ENCODE data around the gene MKI67. TPM values are rescaled to one million over a fixed set of nuclear protein-coding genes. Genes with fewer than 3 reads are reported as not detected.

MKI67 gene
- total RNA-seq, 2 donors from 2014 or later = 74.8 to 90.5 TPM

GRCh38 chr10:128115356-128115755 is 10.9 kb downstream of the MKI67 start:
- 97 to 100% methylated on average over 6 to 8 of the region's 8 CpGs for whole genome bisulfite sequencing, 2 experiments (ENCODE audit: insufficient coverage in 1 of 2, insufficient read length in 1 of 2)
- Histone ChIP-seq H3K9ac (ENCODE audit: extremely low read depth, low read length, poor library complexity, severe bottlenecking) (no peak overlapping the region), H3K27me3 (ENCODE audit: control insufficient read depth, insufficient read depth, low read length, poor library complexity, severe bottlenecking) (no peaks in the 10 kb centered on the region), H3K27ac (ENCODE audit: low read depth, low read length) (no peak overlapping the region), H3K4me3 (ENCODE audit: low read length) (no peak overlapping the region), H3K9me3 (ENCODE audit: control insufficient read depth, low read length) (no peaks in the 10 kb centered on the region), H3K4me1 (ENCODE audit: control insufficient read depth, insufficient read depth, low read length) (no peaks in the 10 kb centered on the region), H3K36me3 (ENCODE audit: control insufficient read depth, insufficient read depth, low read length) (peaks cover 89% of the 10 kb centered on the region)
- H3K4me1 Mint-ChIP-seq = no peaks in the 10 kb centered on the region
- H3K36me3 Mint-ChIP-seq (ENCODE audit: low read depth) = peaks cover 65% of the 10 kb centered on the region
- no peak for DNase-seq
- no peaks in the 10 kb centered on the region for H3K9me3 Mint-ChIP-seq
- no peak for TF ChIP-seq CTCF (conservative IDR thresholded peaks at IDR 0.05)
- no peak overlapping the region for H3K27ac Mint-ChIP-seq
- H3K4me3 Mint-ChIP-seq = no peak overlapping the region
- no peaks in the 10 kb centered on the region for H3K27me3 Mint-ChIP-seq (ENCODE audit: insufficient read depth)

GRCh38 chr10:128114901-128115300 is 11.3 kb downstream of the MKI67 start:
- Mint-ChIP-seq H3K9me3 (no peaks in the 10 kb centered on the region), H3K4me3 (no peak overlapping the region), H3K4me1 (no peaks in the 10 kb centered on the region), H3K36me3 (ENCODE audit: low read depth) (peaks cover 64% of the 10 kb centered on the region), H3K27ac (no peak overlapping the region), H3K27me3 (ENCODE audit: insufficient read depth) (no peaks in the 10 kb centered on the region)
- H3K9me3 ChIP-seq (ENCODE audit: control insufficient read depth, low read length) = no peaks in the 10 kb centered on the region
- DNase-seq = no peak
- TF ChIP-seq CTCF (conservative IDR thresholded peaks at IDR 0.05) = no peak
- H3K4me1 ChIP-seq (ENCODE audit: control insufficient read depth, insufficient read depth, low read length) = no peaks in the 10 kb centered on the region
- no peak overlapping the region for H3K4me3 ChIP-seq (ENCODE audit: low read length)
- H3K36me3 ChIP-seq (ENCODE audit: control insufficient read depth, insufficient read depth, low read length) = peaks cover 91% of the 10 kb centered on the region
- WGBS, 2 experiments (ENCODE audit: insufficient coverage in 1 of 2, insufficient read length in 1 of 2) = 81 to 100% methylated on average over 1 to 2 of the region's 2 CpGs
- no peak overlapping the region for H3K9ac ChIP-seq (ENCODE audit: extremely low read depth, low read length, poor library complexity, severe bottlenecking)
- no peaks in the 10 kb centered on the region for H3K27me3 ChIP-seq (ENCODE audit: control insufficient read depth, insufficient read depth, low read length, poor library complexity, severe bottlenecking)
- no peak overlapping the region for H3K27ac ChIP-seq (ENCODE audit: low read depth, low read length)

GRCh38 chr10:128113026-128113425 is 13.2 kb downstream of the MKI67 start:
- DNase-seq = no peak
- no peak for TF ChIP-seq CTCF (conservative IDR thresholded peaks at IDR 0.05)
- no peaks in the 10 kb centered on the region for H3K4me1 ChIP-seq (ENCODE audit: control insufficient read depth, insufficient read depth, low read length)
- H3K9ac ChIP-seq (ENCODE audit: extremely low read depth, low read length, poor library complexity, severe bottlenecking) = no peak overlapping the region
- 95% methylated on average over 8 to 12 of the region's 13 CpGs for WGBS, 2 experiments (ENCODE audit: insufficient coverage in 1 of 2, insufficient read length in 1 of 2)
- Mint-ChIP-seq H3K4me1 (no peaks in the 10 kb centered on the region), H3K36me3 (ENCODE audit: low read depth) (peaks cover 51% of the 10 kb centered on the region), H3K27ac (no peak overlapping the region), H3K4me3 (no peak overlapping the region), H3K9me3 (no peaks in the 10 kb centered on the region), H3K27me3 (ENCODE audit: insufficient read depth) (no peaks in the 10 kb centered on the region)
- H3K27me3 ChIP-seq (ENCODE audit: control insufficient read depth, insufficient read depth, low read length, poor library complexity, severe bottlenecking) = no peaks in the 10 kb centered on the region
- H3K36me3 ChIP-seq (ENCODE audit: control insufficient read depth, insufficient read depth, low read length) = peaks cover 93% of the 10 kb centered on the region
- H3K9me3 ChIP-seq (ENCODE audit: control insufficient read depth, low read length) = no peaks in the 10 kb centered on the region
- H3K27ac ChIP-seq (ENCODE audit: low read depth, low read length) = no peak overlapping the region
- H3K4me3 ChIP-seq (ENCODE audit: low read length) = no peak overlapping the region

Measured in endodermal cell (in vitro differentiated cells).